HUES64 (cell line): ENCODE data around the gene SIGLEC6.

Experiments used
- H3K27ac ChIP-seq: 2 replicates; pipeline ENCODE4 v1.7.0; 2013; ENCODE audit warnings: low read depth, low read length, inconsistent platforms
- H3K27me3 ChIP-seq: 2 replicates; pipeline ENCODE4 v1.6.1; 2013; ENCODE audit warnings: mild to moderate bottlenecking, low read length; ENCODE audit not compliant: insufficient read depth
- H3K36me3 ChIP-seq: 2 replicates; pipeline ENCODE4 v1.6.1; 2013; ENCODE audit warnings: mild to moderate bottlenecking, low read length; ENCODE audit not compliant: insufficient read depth
- H3K4me1 ChIP-seq: 2 replicates; pipeline ENCODE4 v1.6.1; 2013; ENCODE audit warnings: mild to moderate bottlenecking, low read length, moderate library complexity; ENCODE audit not compliant: insufficient read depth
- H3K4me3 ChIP-seq: 2 replicates; pipeline ENCODE4 v1.5.1; 2013; ENCODE audit warnings: mild to moderate bottlenecking, low read length, moderate library complexity
- H3K9ac ChIP-seq: 2 replicates; pipeline ENCODE4 v1.6.1; 2013; ENCODE audit warnings: mild to moderate bottlenecking, low read depth, low read length
- H3K9me3 ChIP-seq: 2 replicates; pipeline ENCODE4 v1.6.1; 2013; ENCODE audit warnings: low read depth, low read length; ENCODE audit not compliant: insufficient read depth
- WGBS: fragments of 150-250, 120-280 bp; methylation state at CpG from one replicate; pipeline ENCODE4 v1.1.7; 2013; ENCODE audit warnings: missing lambda C conversion rate; 5-methylcytosine and 5-hydroxymethylcytosine counted together

Gene SIGLEC6

GRCh38 chr19:51470966-51471365 lies 60.5 kb downstream of the SIGLEC6 start:
- Histone ChIP-seq H3K9ac (no peak overlapping the region), H3K27me3 (peaks cover 38% of the 10 kb centered on the region)
- 92% methylated on average over 8 of the region's 9 CpGs for WGBS

DNA sequence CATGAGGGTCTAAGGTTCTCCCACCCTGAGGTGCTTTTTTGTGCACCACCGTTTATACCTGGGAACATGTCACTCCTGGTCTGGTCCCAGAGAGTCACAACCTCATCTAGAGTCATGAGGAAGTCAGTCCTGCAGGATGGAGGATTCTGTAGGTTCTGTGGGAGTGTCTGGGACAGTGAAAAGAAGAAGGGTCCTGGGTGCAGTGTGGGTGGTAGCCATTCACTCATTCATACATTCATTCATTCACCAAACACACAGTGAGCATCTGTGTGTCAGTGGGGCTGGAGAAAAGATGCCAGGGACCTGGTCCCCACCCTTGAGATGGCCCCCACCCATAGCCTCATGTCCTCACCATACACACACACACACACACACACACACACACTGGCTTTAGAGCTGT lies 61.8 kb downstream of the SIGLEC6 start:
- WGBS: 67% methylated on average over 1 of the region's 1 CpG
- H3K4me1 ChIP-seq: no peaks in the 10 kb centered on the region
- peaks cover 46% of the 10 kb centered on the region for H3K27me3 ChIP-seq
- no peaks in the 10 kb centered on the region for H3K36me3 ChIP-seq
- H3K27ac ChIP-seq: no peak overlapping the region
- H3K9me3 ChIP-seq: no peaks in the 10 kb centered on the region
- H3K9ac ChIP-seq: no peak overlapping the region
- no peak overlapping the region for H3K4me3 ChIP-seq

More at GRCh38 chr19:51470966-51471365, 60.5 kb downstream of the SIGLEC6 start:
- H3K27ac ChIP-seq: no peak overlapping the region
- no peak overlapping the region for H3K4me3 ChIP-seq
- no peaks in the 10 kb centered on the region for H3K36me3 ChIP-seq
- H3K4me1 ChIP-seq: no peaks in the 10 kb centered on the region
- H3K9me3 ChIP-seq: no peaks in the 10 kb centered on the region

- H3K27ac ChIP-seq: no peak overlapping the region
- no peak overlapping the region for H3K9ac ChIP-seq
- H3K27me3 ChIP-seq: peaks cover 46% of the 10 kb centered on the region
- H3K4me3 ChIP-seq: no peak overlapping the region
- H3K4me1 ChIP-seq: no peaks in the 10 kb centered on the region
- H3K9me3 ChIP-seq: no peaks in the 10 kb centered on the region
- 63% methylated on average over 4 of the region's 4 CpGs for WGBS
- no peaks in the 10 kb centered on the region for H3K36me3 ChIP-seq
Observed at GRCh38 chr19:51469162-51469561, 62.3 kb downstream of the SIGLEC6 start.

DNA sequence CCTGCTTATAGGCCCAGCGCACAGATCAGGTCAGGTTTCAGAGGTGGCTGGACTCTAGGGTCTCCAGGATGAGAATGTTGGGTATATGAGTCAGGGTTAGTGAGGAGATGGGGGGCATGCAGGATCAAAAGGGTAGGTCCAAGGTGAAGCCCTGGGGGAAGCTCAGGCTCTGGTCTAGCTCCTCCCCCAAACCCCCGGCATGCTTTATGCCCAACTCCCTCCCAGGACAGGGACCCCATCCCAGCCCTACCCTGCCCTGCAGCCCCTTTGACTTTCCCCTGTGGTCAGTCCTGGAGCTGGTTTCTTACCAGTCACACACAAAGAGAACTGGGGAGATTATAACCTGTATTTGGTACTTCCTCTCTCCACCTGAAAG lies 62.9 kb downstream of the SIGLEC6 start:
- no peak overlapping the region for H3K27ac ChIP-seq
- WGBS: 83% methylated on average over 2 of the region's 2 CpGs

DNA sequence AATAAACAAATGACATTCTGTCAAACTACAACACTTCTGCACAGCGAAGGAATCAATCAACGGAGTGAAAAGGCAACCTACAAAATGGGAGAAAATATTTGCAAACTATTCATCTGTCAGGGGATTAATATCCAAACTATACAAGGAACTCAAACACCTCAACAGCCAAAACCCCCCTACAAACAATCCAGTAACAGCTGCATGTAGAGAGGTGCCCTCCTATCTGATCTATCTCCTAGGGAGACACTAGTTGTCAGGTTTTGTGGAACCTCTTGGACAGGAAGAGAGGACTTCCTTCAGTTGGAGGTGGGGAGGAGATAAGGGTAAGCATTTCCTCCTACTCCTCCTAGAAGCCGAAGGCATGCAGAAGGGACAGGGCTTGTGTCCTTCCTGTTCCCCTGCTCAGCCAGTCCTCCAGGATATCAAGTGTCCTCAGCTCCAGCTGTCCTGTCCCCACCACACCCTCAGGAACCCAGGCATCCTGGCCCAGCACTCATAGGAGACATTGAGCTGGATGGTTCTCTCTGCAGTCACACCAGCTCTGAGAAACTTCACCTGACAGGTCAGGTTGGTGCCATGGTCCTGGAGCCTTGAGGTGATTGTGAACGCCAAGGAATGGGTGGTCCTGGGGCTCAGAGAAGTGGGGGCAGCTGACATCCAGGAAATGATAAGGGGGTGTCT lies 63.5 kb downstream of the SIGLEC6 start:
- Histone ChIP-seq H3K9ac (no peak overlapping the region), H3K4me3 (no peak overlapping the region), H3K36me3 (no peaks in the 10 kb centered on the region), H3K27ac (no peak overlapping the region), H3K4me1 (no peaks in the 10 kb centered on the region), H3K27me3 (peaks cover 53% of the 10 kb centered on the region), H3K9me3 (no peaks in the 10 kb centered on the region)
- 79% methylated on average over 4 of the region's 4 CpGs for WGBS

More for the DNA sequence above, 62.9 kb downstream of the SIGLEC6 start:
- Histone ChIP-seq H3K27me3 (peaks cover 47% of the 10 kb centered on the region), H3K4me1 (no peaks in the 10 kb centered on the region), H3K36me3 (no peaks in the 10 kb centered on the region), H3K9me3 (no peaks in the 10 kb centered on the region), H3K9ac (no peak overlapping the region), H3K4me3 (no peak overlapping the region)
